ENCODE data around the gene RAB33B. TPM values are rescaled to one million over a fixed set of nuclear protein-coding genes. Genes with fewer than 3 reads are reported as not detected.

The RAB33B gene
- total and polyA plus RNA-seq, 9 of the 15 experiments (the other 6 are each of a cell fraction or from before 2014, with no cell fraction given), result 1.7 to 3.7 (median 3.0) TPM

- TF ChIP-seq UBTF (IDR thresholded peaks at IDR 0.05; ENCODE audit: borderline replicate concordance in 1 of 2, low read depth in 2 of 2, low read length in 2 of 2) (peak in 1 of 2 experiments; percentile 46; a peak in 1 of 4 replicates), PBX2 (CRISPR knock-in tag; IDR thresholded peaks at IDR 0.05; ENCODE audit: low read depth) (no peak), PBX2 (tag; conservative IDR thresholded peaks at IDR 0.05; ENCODE audit: low read depth) (no peak), MYBL2 (IDR thresholded peaks at IDR 0.05; ENCODE audit: low read depth) (no peak), MYBL2 (CRISPR knock-in tag; IDR thresholded peaks at IDR 0.05; ENCODE audit: borderline replicate concordance) (no peak), KAT2B (IDR thresholded peaks at IDR 0.05; ENCODE audit: low read depth, low read length) (no peak), HDAC2 (IDR thresholded peaks at IDR 0.05) (peak; percentile 54; the same call in 1 of the 2 replicates), HNRNPL (IDR thresholded peaks at IDR 0.05; ENCODE audit: low read depth, low read length) (no peak), HDAC1 (IDR thresholded peaks at IDR 0.05) (peak in 1 of 2 experiments; percentile 54; a peak in 1 of 4 replicates), ARID4B (CRISPR knock-in tag; IDR thresholded peaks at IDR 0.05) (0 out of 2 replicates have a peak, but pooled peaks have one; percentile 3), XRCC5 (IDR thresholded peaks at IDR 0.05; ENCODE audit: low read depth, low read length) (0 out of 2 replicates have a peak, but pooled peaks have one; percentile 68), CHCHD3 (CRISPR knock-in tag; IDR thresholded peaks at IDR 0.05) (no peak), STAT5B (CRISPR knock-in tag; IDR thresholded peaks at IDR 0.05) (no peak), FOXP1 (CRISPR knock-in tag; IDR thresholded peaks at IDR 0.05) (peak; percentile 39; the same call in 1 of the 2 replicates)
These were observed at the start of gene RAB33B (continued) for GRCh38 chr4:139454111-139455045.

All from K562 (cell line).